Activated CD8-positive, alpha-beta memory T cell treated with anti-CD3 and anti-CD28 coated beads, Interleukin-2, amount 50 U/mL, for 48 hours (primary cell): ENCODE data around the gene AP3B1.
"Not testable (repeated sequence)": the region's sequence is repeated elsewhere in the genome, so short reads cannot be mapped to it uniquely, and the experiment has no call there.

Source experiments
- DNase-seq: peaks from one replicate; pipeline ENCODE4 v3.0.0-alpha.2; 2020

The AP3B1 gene

DNA sequence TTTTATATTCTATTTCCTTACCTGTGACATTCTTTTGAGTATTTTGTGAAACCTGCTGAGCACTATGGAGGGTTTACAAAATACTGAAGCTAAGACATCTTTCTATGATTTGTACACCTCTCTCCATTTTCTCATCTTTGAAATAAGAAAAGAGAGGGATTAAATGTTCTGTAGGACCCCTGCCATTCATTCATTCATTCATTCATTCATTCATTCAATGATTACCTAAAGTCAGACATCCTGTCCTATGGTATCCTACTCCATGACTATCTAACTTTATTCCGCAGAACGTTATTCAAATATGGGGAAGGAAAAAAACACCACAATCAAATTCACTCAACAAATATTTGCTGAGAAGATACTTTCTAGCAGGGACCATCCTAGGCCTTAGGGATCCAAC is 51.4 kb downstream of the AP3B1 start:
- no peak for DNase-seq

GRCh38 chr5:78242001-78242400 is 52.5 kb downstream of the AP3B1 start:
- no peak for DNase-seq

GRCh38 chr5:78237911-78238310 is 56.6 kb downstream of the AP3B1 start:
- no peak for DNase-seq

- no peak for DNase-seq
Measured at GRCh38 chr5:78236046-78236445, 58.5 kb downstream of the AP3B1 start.

DNA sequence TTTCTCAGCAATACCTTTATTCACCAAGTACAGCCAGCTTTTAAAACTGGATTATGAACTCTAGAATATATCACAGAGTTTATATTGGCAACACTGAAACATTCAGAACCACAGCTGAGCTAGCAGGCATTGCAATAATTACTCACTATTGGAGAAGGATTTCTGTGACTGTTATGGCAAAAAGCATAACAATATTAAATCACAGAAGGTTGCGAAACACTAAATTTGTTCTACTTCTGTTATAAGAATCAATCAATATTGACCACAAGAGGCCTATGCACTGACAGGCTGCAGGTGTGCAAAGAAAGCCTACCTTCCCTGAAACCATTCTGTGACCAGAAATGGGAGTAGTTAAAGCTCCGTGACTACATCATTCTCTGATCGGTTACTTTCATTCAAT is 59.2 kb downstream of the AP3B1 start:
- DNase-seq: no peak

DNA sequence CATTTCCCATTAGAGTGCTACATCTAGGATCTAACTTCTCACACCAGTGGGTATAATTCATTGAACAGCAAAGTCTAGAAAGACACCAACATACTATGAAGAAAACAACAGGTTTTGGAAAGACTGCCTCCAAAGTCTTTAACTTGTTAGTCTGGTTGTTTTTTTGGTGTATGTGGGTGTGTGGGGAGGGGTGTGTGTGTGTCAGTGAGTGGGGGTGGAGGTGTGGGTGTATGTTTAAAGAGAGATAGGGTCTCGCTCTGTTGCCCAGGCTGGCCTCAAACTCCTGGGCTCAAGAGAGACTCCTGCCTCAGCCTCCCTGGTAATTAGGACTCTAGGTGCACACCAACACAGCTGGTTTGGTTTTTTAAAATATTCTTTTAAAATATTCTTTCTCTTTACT is 59.7 kb downstream of the AP3B1 start:
- no peak for DNase-seq

GRCh38 chr5:78232163-78232562 is 62.3 kb downstream of the AP3B1 start:
- no peak for DNase-seq

GRCh38 chr5:78224358-78224757 is 70.1 kb downstream of the AP3B1 start:
- DNase-seq: no peak

DNA sequence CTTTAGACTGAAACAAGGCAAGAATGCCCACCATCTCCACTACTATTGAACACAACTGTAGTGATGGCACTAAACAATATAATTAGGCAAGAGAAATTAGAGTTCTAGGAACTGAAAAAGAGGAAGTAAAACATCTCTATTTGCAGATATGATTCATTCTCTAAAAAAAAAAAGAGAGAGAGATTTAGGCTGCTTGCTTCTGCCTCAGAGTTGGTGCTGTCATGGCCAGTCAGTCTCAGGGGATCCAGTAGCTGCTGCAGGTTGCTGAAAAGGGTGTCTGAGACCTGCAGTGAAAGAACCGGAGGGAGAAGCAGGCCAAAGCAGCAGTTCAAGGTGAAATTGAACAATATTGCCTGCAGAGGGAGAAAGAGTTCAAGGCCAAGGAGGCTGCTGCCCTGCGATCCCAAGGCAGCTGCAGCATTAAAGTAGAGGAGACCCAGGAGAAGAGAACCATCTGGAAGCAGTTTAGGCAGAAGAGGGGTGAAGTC is 72.5 kb downstream of the AP3B1 start:
- no peak for DNase-seq

- DNase-seq: no peak
Measured at GRCh38 chr5:78221467-78221866, 73.0 kb downstream of the AP3B1 start.

DNA sequence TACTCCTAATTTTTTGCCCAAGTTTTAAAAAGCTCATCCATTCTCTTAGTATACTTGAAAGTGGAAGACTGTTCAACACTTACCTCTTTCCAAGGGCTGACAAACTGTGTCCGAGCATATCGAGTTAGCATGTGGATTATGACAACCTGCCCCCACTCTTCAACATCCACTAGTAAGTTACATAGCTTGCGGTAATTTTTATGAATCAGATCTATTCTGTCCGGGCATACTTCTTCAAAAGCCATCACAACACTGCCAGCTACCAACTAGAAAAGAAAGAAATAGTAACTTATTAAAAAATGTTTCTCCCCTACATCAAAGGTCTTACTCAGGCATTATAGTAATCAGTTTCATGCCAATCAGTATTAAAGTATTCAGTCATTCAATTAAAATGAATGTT is 78.5 kb downstream of the AP3B1 start:
- DNase-seq: no peak

- DNase-seq: no peak
Measured at GRCh38 chr5:78215565-78215964, 78.9 kb downstream of the AP3B1 start.

DNA sequence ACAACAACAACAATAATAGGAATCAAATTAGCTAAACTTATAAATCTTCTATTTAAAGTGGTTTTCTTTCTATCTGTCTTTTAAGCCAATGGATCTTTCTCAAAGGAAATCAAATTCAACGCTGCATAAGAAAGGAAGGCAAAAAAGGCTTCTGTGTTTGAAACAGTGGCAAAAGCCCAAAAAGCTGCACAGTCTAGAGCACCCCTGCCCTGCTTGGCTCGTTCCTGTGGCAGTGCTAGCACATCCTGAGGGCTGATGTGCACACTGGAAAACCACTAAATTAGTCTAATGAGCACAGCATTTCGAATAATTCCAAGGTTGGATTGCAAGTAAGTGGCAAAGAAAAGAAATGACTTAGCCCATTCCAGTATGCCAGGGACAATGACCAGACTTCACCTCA is 80.7 kb downstream of the AP3B1 start:
- DNase-seq: no peak

DNA sequence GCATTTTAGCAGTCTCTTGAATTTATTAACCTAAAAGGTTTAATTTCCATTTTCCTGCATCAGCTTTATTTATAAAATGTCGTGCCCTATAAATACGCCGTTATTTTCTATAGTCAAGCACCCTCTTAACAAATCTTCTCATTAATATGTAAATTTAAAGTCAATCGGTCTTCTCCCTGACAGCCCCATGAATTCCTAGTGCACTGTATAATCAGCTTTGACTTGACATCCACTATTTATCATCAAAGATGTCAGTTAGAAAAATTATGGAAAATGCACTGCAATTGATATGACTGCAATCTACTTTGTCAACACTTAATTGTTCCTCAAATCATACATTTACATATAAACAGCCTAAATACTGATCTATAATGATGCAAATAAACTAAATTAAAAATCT is 83.4 kb downstream of the AP3B1 start:
- DNase-seq: no peak

- no peak for DNase-seq
Measured at GRCh38 chr5:78204241-78204640, 90.3 kb downstream of the AP3B1 start.

- no peak for DNase-seq
Measured at GRCh38 chr5:78203815-78204214, 90.7 kb downstream of the AP3B1 start.

DNA sequence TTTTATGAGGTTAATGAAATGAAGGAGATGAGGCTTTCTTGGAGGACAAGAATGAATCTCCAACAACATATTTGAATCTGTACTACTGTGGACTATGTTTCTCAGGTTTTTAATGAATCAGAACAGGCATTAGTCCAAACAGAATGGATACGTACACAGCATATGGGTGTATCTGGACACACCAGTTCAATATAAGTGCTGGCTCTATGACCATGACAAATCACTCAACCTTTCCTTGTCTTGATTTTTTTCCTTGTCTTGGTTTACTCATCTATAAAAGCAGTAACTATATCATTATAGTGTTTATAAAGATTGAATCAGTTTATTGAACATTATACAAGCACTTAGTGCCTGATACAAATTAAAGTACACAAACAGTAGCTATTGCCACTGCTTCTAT is 104.1 kb downstream of the AP3B1 start:
- no peak for DNase-seq

GRCh38 chr5:78188681-78189080 is 105.8 kb downstream of the AP3B1 start:
- DNase-seq: not testable (repeated sequence)

- DNase-seq: no peak
Measured at GRCh38 chr5:78187172-78187571, 107.3 kb downstream of the AP3B1 start.

DNA sequence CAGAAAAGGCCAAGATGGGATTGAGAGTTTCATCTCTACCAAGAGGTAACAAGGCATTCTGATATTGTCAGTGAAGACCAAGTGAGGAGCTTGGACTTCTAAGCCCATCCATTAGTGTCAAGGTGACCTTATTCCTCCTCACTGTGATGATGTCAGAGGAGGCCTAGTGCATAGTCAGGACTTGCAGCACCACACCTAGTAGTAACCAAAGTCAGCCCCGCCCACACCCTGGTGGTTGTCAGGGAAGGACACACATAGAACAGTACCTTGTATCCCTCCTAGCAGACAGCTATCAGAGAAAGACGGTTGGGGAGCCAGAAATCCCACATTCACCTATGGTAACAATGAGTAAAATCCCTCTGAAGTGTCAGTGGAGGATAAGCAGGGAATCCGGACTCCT is 111.7 kb downstream of the AP3B1 start:
- no peak for DNase-seq

DNA sequence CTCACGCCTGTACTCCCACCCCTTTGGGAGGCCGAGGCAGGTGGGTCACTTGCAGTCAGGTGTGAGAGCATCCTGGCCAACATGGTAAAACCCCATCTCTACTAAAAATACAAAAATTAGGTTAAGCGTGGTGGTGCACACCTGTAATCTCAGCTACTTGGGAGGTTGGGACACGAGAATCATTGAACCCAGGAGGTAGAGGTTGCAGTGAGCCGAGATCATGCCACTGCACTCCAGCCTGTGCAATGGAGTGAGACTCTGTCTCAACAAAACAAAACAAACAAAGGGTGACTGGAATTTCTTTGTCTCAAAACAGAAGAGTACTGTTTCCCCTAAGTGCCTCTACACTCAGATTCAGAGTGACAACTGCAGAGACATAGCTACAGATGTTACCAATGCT is 116.1 kb downstream of the AP3B1 start:
- DNase-seq: no peak

DNA sequence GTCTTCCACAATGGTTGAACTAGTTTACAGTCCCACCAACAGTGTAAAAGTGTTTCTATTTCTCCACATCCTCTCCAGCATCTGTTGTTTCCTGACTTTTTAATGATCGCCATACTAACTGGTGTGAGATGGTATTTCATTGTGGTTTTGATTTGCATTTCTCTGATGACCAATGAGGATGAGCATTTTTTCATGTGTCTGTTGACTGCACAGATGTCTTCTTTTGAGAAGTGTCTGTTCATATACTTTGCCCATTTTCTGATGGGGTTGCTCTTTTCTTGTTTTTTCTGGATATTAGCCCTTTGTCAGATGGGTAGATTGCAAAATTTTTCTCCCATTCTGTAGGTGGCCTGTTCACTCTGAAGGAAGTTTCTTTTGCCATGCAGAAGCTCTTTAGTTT is 124.2 kb downstream of the AP3B1 start:
- DNase-seq: not testable (repeated sequence)

- DNase-seq: no peak
Measured at GRCh38 chr5:78162253-78162862, 132.1 kb downstream of the AP3B1 start.

DNA sequence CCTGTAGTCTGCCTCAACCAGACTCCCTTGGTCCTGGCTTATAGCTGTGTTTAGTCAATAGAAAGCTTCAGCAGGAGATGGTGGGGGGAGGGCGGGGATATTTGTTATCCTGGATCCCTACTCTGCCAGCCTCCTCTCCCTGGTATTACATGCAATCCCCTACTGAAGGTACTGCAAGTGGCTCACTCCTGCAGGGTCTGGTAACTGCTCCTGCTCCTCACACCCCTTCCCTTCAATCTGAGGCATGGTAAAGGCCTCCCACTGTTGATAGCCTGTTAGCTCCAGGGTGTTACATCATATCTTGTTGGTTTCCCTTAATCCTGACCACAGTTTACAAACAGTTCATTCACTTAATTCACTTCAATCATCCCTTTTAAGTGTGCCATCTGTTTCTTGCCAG is 137.5 kb downstream of the AP3B1 start:
- DNase-seq: no peak

GRCh38 chr5:78151594-78152271 is 142.8 kb downstream of the AP3B1 start:
- DNase-seq: no peak
